Peyer's patch (tissue), 4 donors: ENCODE measurements around the gene TTLL10.

Experiments
- POLR2A ChIP-seq, 2 donors: fragments of 450-650 bp; IDR thresholded peaks; one replicate each; pipeline ENCODE4 v1.5.1; 2017; ENCODE audit warnings: antibody characterized with exemption in 2 of 2, mild to moderate bottlenecking in 2 of 2, moderate library complexity in 2 of 2
- TF ChIP-seq, protein P1 (sequence below), 6 experiments: fragments of 450-650 bp in 4 of 6; fragments of 200-600 bp in 2 of 6; sonication (generic) in 1 of 6; IDR thresholded peaks; one replicate each; pipeline ENCODE4 v1.5.1; 2017 to 2019; ENCODE audit warnings: antibody characterized with exemption in 6 of 6, mild to moderate bottlenecking in 3 of 6, moderate library complexity in 1 of 6

DNA sequence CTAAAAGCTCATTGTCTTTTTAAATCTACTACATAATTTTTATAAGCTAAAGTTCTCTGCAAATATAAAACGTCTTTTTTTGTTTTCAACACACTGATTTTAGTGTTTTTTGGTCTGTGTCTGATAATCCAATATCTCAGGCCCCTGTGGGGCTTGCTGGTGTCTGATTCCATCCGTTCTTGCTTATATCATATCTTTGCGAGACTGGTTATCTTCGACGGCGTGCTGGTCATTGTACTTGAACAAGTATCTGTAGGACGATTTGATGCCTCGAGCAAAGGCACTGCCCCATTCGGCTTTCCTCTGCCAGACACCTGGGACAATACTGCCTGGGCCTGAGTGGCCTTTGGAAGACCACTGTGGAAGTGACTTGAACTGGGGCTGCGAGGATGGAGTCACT is 18.4 kb upstream of the TTLL10 start:
- TF ChIP-seq, protein P1, sequence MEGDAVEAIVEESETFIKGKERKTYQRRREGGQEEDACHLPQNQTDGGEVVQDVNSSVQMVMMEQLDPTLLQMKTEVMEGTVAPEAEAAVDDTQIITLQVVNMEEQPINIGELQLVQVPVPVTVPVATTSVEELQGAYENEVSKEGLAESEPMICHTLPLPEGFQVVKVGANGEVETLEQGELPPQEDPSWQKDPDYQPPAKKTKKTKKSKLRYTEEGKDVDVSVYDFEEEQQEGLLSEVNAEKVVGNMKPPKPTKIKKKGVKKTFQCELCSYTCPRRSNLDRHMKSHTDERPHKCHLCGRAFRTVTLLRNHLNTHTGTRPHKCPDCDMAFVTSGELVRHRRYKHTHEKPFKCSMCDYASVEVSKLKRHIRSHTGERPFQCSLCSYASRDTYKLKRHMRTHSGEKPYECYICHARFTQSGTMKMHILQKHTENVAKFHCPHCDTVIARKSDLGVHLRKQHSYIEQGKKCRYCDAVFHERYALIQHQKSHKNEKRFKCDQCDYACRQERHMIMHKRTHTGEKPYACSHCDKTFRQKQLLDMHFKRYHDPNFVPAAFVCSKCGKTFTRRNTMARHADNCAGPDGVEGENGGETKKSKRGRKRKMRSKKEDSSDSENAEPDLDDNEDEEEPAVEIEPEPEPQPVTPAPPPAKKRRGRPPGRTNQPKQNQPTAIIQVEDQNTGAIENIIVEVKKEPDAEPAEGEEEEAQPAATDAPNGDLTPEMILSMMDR (IDR thresholded peaks at IDR 0.05): no peak
- TF ChIP-seq POLR2A (IDR thresholded peaks at IDR 0.05): no peak
